Gastrocnemius medialis (tissue), 4 donors: ENCODE results near the gene MCL1. TPM values are rescaled to one million over a fixed set of nuclear protein-coding genes. Genes with fewer than 3 reads are reported as not detected.
"Not testable (repeated sequence)": the region's sequence is repeated elsewhere in the genome, so short reads cannot be mapped to it uniquely, and the experiment has no call there.

Experiments used
- ATAC-seq, 2 donors: fragments of 150-250 bp; one replicate each; pipeline ENCODE4 v1.9.1; 2016
- DNase-seq, 2 donors: peaks; one replicate each; pipeline ENCODE4 v3.0.0-alpha.2; 2019
- H3K27ac ChIP-seq, 4 donors: fragments of 200-600 bp; sonication (generic); 1 replicate in 1 of 4; 2 replicates in 3 of 4; pipeline ENCODE4 v1.5.1; 2016 to 2018; ENCODE audit warnings: mild to moderate bottlenecking in 2 of 4, moderate library complexity in 1 of 4
- H3K27me3 ChIP-seq, 3 donors: fragments of 200-600 bp; sonication (generic) in 2 of 3; 1 replicate in 1 of 3; 2 replicates in 2 of 3; pipeline versions ENCODE4 v1.5.1 to v1.6.0; 2016 to 2019; ENCODE audit warnings: mild to moderate bottlenecking in 1 of 3, moderate library complexity in 1 of 3
- H3K36me3 ChIP-seq, 2 donors: fragments of 200-600 bp; sonication (generic) in 1 of 2; one replicate each; pipeline ENCODE4 v1.5.1; 2017 to 2018
- H3K4me1 ChIP-seq, 2 donors: fragments of 200-600 bp; sonication (generic) in 1 of 2; one replicate each; pipeline ENCODE4 v1.5.1; 2016 to 2017; ENCODE audit warnings: mild to moderate bottlenecking in 2 of 2
- H3K4me3 ChIP-seq, 4 donors: fragments of 200-600 bp; sonication (generic) in 3 of 4; 1 replicate in 1 of 4; 2 replicates in 3 of 4; pipeline ENCODE4 v1.5.1; 2016 to 2019; ENCODE audit warnings: mild to moderate bottlenecking in 2 of 4
- H3K9me3 ChIP-seq, 3 donors: fragments of 200-600 bp; sonication (generic) in 2 of 3; 1 replicate in 1 of 3; 2 replicates in 2 of 3; pipeline ENCODE4 v1.5.1; 2016 to 2019
- POLR2A ChIP-seq, 2 donors: fragments of 450-650 bp; IDR thresholded peaks; one replicate each; pipeline ENCODE4 v1.6.1; 2017; ENCODE audit warnings: antibody characterized with exemption in 2 of 2, mild to moderate bottlenecking in 2 of 2, moderate library complexity in 2 of 2
- in situ Hi-C, 4 donors: fragments of 200-750 bp; cut with MboI; loops; one replicate each; pipeline versions ENCODE4 v1.15.0 to v1.8.0; 2017; ENCODE audit warnings: low sequenced_read_pairs in 4 of 4
- intact Hi-C: fragments of 100-400 bp; cut with DNase I; formaldehyde crosslinking; loops from one replicate; pipeline ENCODE4 v1.15.1; 2023; ENCODE audit warnings: low total_unique reads
- total RNA-seq, 4 donors: library from RNA; depleted of rRNA; stranded (reverse); fragments of >200 nt; gene quantifications; one replicate each; pipeline versions ENCODE4 v1.1.0 to v1.2.3, GENCODE V29; 2016
- TF ChIP-seq, protein P1 (sequence below), 5 experiments: fragments of 450-650 bp in 3 of 5; fragments of 200-600 bp in 2 of 5; sonication (generic) in 2 of 5; IDR thresholded peaks in 4 of 5; conservative IDR thresholded peaks in 1 of 5; 1 replicate in 4 of 5; 2 replicates in 1 of 5; pipeline ENCODE4 v1.5.1; 2016 to 2019; ENCODE audit warnings: antibody characterized with exemption in 5 of 5, mild to moderate bottlenecking in 3 of 5, moderate library complexity in 3 of 5

Gene MCL1
- total RNA-seq, 4 donors from 2014 or later, result 136 to 199 (median 176) TPM

DNA sequence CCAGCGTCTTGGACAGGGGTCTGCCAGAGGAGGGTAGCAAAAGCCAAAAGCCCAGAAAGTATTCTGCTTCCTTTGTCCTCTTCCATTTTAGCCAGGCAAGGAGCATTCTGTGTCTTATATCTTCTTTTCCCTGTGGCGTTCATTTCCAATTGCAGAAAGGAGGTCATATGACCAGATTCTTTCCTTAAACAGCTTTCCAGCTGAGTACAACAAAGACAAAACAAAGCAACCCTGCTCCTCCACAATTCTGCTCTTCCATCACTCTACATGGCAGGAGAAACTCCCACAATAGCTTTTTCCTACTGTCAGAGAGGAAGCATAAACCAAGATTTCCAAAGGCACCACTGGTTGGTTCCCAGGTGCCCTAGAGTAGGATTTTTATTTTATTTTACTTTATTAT, 30.3 kb upstream of the MCL1 start:
- Histone ChIP-seq H3K4me3 (no peak overlapping the region), H3K4me1 (peaks cover 14 to 31% of the 10 kb centered on the region in 2 donors), H3K9me3 (no peaks in the 10 kb centered on the region), H3K27me3 (no peaks in the 10 kb centered on the region), H3K27ac (peak overlapping the region in 2 of 4 donors; percentile 75 to 81), H3K36me3 (no peaks in the 10 kb centered on the region)
- intact Hi-C loops (loop anchor here (10.0 kb wide), 1 partner anchor 245 kb away; the partner anchor contains the start of gene RPRD2), in situ Hi-C loops (loop anchor here in 1 of 4 donors (10.0 kb wide), 1 partner anchor 145 kb away; no protein-coding TSS in a partner anchor)
- DNase-seq (no peak), ATAC-seq (no peak)
- TF ChIP-seq, protein P1, sequence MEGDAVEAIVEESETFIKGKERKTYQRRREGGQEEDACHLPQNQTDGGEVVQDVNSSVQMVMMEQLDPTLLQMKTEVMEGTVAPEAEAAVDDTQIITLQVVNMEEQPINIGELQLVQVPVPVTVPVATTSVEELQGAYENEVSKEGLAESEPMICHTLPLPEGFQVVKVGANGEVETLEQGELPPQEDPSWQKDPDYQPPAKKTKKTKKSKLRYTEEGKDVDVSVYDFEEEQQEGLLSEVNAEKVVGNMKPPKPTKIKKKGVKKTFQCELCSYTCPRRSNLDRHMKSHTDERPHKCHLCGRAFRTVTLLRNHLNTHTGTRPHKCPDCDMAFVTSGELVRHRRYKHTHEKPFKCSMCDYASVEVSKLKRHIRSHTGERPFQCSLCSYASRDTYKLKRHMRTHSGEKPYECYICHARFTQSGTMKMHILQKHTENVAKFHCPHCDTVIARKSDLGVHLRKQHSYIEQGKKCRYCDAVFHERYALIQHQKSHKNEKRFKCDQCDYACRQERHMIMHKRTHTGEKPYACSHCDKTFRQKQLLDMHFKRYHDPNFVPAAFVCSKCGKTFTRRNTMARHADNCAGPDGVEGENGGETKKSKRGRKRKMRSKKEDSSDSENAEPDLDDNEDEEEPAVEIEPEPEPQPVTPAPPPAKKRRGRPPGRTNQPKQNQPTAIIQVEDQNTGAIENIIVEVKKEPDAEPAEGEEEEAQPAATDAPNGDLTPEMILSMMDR (IDR thresholded peaks at IDR 0.05 in 4 of 5, conservative IDR thresholded peaks at IDR 0.05 in 1 of 5), result no peak
- TF ChIP-seq POLR2A (IDR thresholded peaks at IDR 0.05), result no peak

DNA sequence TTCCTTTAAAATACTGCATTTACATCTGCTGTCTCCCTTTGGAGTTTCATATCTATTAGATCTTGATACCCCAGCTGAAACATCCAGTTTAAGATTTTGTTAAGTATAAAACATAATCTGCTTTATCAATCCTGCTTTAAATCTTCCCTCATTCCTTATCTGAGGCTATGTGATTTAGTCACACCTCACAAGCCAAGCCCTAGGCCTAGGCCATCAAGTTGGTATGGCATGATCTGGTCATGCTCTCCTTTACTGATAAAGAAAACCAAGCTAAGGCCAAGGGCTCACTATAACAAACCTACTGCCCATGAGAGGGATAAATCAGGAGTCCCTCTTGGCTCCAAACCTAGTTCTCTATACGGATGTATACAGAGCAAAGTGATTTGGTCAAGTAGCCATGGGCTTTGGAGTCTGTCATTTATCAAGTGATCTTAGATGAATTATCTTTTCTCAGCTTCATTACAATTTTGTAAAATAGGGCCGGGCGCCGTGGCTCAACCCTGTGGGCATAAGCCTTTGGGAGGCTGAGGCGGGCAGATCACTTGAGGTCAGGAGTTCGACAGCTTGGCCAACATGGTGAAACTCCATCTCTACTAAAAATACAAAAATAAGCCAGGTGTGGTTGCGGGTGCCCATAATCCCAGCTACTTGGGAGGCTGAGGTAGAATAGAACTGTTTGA, 27.2 kb upstream of the MCL1 start:
- peaks cover 4 to 15% of the 10 kb centered on the region in 2 donors for H3K4me1 ChIP-seq
- no peak for ATAC-seq
- in situ Hi-C loops, result no loop called here
- no peak overlapping the region for H3K4me3 ChIP-seq
- no peak overlapping the region for H3K27ac ChIP-seq
- DNase-seq, result no peak
- H3K27me3 ChIP-seq, result no peaks in the 10 kb centered on the region
- intact Hi-C loops, result no loop called here
- no peaks in the 10 kb centered on the region for H3K36me3 ChIP-seq
- no peaks in the 10 kb centered on the region for H3K9me3 ChIP-seq
- TF ChIP-seq, protein P1 (IDR thresholded peaks at IDR 0.05 in 4 of 5, conservative IDR thresholded peaks at IDR 0.05 in 1 of 5), result no peak
- TF ChIP-seq POLR2A (IDR thresholded peaks at IDR 0.05), result no peak

DNA sequence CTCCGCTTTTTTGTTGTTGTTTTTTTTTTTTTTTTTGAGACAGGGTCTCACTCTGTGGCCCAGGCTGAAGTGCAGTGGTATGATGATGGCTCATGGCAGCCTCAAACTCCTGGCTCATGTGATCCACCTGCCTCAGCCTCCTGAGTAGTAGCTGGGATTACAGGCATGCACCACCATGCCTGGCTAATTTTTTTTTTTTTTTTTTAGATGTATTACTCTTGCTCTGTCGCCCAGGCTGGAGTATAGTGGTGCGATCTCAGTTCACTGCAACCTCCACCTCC, 26.0 kb upstream of the MCL1 start:
- H3K27ac ChIP-seq, result peak overlapping the region in 3 of 4 donors; percentile 52 to 70 (median 68)
- H3K4me1 ChIP-seq, result peaks cover 4 to 11% of the 10 kb centered on the region in 2 donors
- DNase-seq, in situ Hi-C loops, intact Hi-C loops, H3K36me3 ChIP-seq, H3K9me3 ChIP-seq, H3K4me3 ChIP-seq, ATAC-seq, H3K27me3 ChIP-seq: not testable (repeated sequence)

DNA sequence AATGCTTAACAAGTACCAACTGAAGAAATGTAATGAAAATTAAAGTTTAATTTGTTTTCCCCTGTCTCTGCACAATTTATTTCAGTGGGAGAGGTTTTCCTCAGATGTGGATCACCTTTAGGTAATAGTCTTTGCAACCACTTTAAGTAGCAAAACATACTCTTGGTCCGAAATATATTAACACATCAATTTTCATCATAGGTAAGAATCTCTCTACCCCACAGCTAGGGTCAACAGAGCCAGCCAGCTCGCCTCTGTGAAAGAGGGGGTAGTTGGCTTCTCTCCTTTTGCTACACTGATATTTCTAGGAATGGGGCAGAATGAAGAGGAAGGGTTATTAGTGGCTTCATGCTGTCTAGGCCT, 24.8 kb upstream of the MCL1 start:
- in situ Hi-C loops (no loop called here), intact Hi-C loops (no loop called here)
- H3K36me3 ChIP-seq, result no peaks in the 10 kb centered on the region
- peak overlapping the region; percentile 52 to 71 (median 69) for H3K27ac ChIP-seq
- H3K4me1 ChIP-seq, result peaks cover 0 to 11% of the 10 kb centered on the region in 2 donors
- H3K9me3 ChIP-seq, result no peaks in the 10 kb centered on the region
- ATAC-seq (no peak), DNase-seq (no peak)
- H3K27me3 ChIP-seq, result no peaks in the 10 kb centered on the region
- H3K4me3 ChIP-seq, result no peak overlapping the region
- TF ChIP-seq, protein P1 (IDR thresholded peaks at IDR 0.05 in 4 of 5, conservative IDR thresholded peaks at IDR 0.05 in 1 of 5), result no peak
- TF ChIP-seq POLR2A (IDR thresholded peaks at IDR 0.05), result no peak

DNA sequence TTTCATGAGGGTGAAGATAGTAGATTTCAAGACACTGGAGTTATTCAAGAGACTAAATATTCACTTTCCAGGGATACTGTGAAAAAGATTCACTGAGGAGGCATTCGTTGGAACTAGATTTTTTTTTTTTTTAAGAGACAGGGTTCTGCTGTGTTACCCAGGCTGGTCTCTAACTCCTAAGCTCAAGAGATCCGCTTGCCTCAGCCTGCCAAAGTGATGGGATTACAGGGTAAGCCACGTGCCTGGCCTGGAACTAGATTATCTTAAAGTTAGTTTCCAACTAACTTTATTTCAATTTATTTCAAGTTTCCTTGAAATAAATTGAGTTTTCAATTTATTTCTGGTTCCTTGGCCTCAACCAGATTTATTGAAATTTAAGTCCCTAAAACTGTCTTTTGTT, 24.3 kb upstream of the MCL1 start:
- no peaks in the 10 kb centered on the region for H3K36me3 ChIP-seq
- peak overlapping the region; percentile 52 to 71 (median 69) for H3K27ac ChIP-seq
- DNase-seq, result no peak
- H3K4me1 ChIP-seq, result peaks cover 0 to 11% of the 10 kb centered on the region in 2 donors
- no peak for ATAC-seq
- H3K4me3 ChIP-seq, result no peak overlapping the region
- no peaks in the 10 kb centered on the region for H3K9me3 ChIP-seq
- H3K27me3 ChIP-seq, result no peaks in the 10 kb centered on the region
- in situ Hi-C loops (no loop called here), intact Hi-C loops (no loop called here)
- TF ChIP-seq, protein P1 (IDR thresholded peaks at IDR 0.05 in 4 of 5, conservative IDR thresholded peaks at IDR 0.05 in 1 of 5), result no peak
- TF ChIP-seq POLR2A (IDR thresholded peaks at IDR 0.05), result no peak

DNA sequence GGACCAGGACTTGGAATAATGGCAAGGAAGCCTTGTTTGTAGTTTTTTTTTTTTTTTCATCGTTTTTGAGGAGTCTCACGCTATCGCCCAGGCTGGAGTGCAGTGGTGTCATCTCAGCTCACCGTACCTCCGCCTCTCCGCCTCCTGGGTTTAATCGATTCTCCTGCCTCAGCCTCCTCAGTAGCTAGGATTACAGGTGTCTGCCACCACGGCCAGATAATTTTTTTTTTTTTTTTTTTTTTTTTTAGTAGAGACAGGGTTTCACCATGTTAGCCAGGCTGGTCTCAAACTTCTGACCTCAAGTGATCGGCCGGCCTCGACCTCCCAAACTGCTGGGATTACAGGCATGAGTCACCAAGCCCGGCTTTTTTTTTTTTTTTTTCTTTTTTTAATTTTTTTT, 23.0 kb upstream of the MCL1 start:
- H3K9me3 ChIP-seq, H3K36me3 ChIP-seq, intact Hi-C loops, H3K4me3 ChIP-seq, ATAC-seq, H3K27ac ChIP-seq, in situ Hi-C loops, DNase-seq, H3K27me3 ChIP-seq: not testable (repeated sequence)
- peaks cover 0 to 11% of the 10 kb centered on the region in 2 donors for H3K4me1 ChIP-seq
